HG03159 (cell line): ENCODE measurements around the gene PCDHGA6.
"Not testable (repeated sequence)": the region's sequence is repeated elsewhere in the genome, so short reads cannot be mapped to it uniquely, and the experiment has no call there.

Experiments
- ATAC-seq: cut with Tn5 transposase; IDR thresholded peaks from one replicate; pipeline ENCODE4 v1.9.1; 2021; ENCODE audit warnings: mild to moderate bottlenecking, moderate library complexity; ENCODE audit not compliant: unreplicated experiment

The PCDHGA6 gene

GRCh38 chr5:141359790-141360426 is 13.8 kb upstream of the PCDHGA6 start, which contains the start of gene PCDHGB2:
PCDHGB2 (plus strand) TSS chr5:141359994; CDS start chr5:141360136, 142 bp downstream.
- ATAC-seq = peak; percentile 57

- no peak for ATAC-seq
Measured at GRCh38 chr5:141360685-141361084, 13.0 kb upstream of the PCDHGA6 start.

- no peak for ATAC-seq
Measured at GRCh38 chr5:141362719-141363118, 11.0 kb upstream of the PCDHGA6 start.

GRCh38 chr5:141363952-141364660 is 9.6 kb upstream of the PCDHGA6 start, which contains the start of gene PCDHGA5:
PCDHGA5 (plus strand) TSS chr5:141364162; CDS start chr5:141364331, 169 bp downstream.
- ATAC-seq = no peak

GRCh38 chr5:141366016-141366896 is 7.4 kb upstream of the PCDHGA6 start:
- ATAC-seq = no peak

- no peak for ATAC-seq
Measured at GRCh38 chr5:141369994-141370848, 3.5 kb upstream of the PCDHGA6 start, which contains the start of gene PCDHGB3. PCDHGB3 (plus strand) TSS chr5:141370242; CDS start chr5:141370395, 153 bp downstream.

- no peak for ATAC-seq
Measured at GRCh38 chr5:141371572-141372475, 1.9 kb upstream of the PCDHGA6 start.

GRCh38 chr5:141374627-141375026 is 936 bp downstream of the PCDHGA6 start:
- ATAC-seq = no peak

GRCh38 chr5:141375444-141376155 is 1.9 kb downstream of the PCDHGA6 start:
- ATAC-seq = not testable (repeated sequence)

- no peak for ATAC-seq
Measured at GRCh38 chr5:141382469-141383294, 9.0 kb downstream of the PCDHGA6 start, which contains the start of gene PCDHGA7. PCDHGA7 (plus strand) TSS chr5:141382742; CDS start chr5:141382900, 158 bp downstream.

- ATAC-seq = no peak
Measured at GRCh38 chr5:141383345-141383744, 9.7 kb downstream of the PCDHGA6 start.

- ATAC-seq = no peak
Measured at GRCh38 chr5:141384471-141385267, 11.0 kb downstream of the PCDHGA6 start.

GRCh38 chr5:141387557-141388311 is 14.0 kb downstream of the PCDHGA6 start, which contains the start of gene PCDHGB4:
PCDHGB4 (plus strand) TSS chr5:141387698; CDS start chr5:141387885, 187 bp downstream.
- ATAC-seq = not testable (repeated sequence)

- no peak for ATAC-seq
Measured at GRCh38 chr5:141388661-141389060, 15.0 kb downstream of the PCDHGA6 start.

- no peak for ATAC-seq
Measured at GRCh38 chr5:141389153-141390042, 15.7 kb downstream of the PCDHGA6 start.
